ENCODE data around the gene TFR2.

The TFR2 gene

DNA sequence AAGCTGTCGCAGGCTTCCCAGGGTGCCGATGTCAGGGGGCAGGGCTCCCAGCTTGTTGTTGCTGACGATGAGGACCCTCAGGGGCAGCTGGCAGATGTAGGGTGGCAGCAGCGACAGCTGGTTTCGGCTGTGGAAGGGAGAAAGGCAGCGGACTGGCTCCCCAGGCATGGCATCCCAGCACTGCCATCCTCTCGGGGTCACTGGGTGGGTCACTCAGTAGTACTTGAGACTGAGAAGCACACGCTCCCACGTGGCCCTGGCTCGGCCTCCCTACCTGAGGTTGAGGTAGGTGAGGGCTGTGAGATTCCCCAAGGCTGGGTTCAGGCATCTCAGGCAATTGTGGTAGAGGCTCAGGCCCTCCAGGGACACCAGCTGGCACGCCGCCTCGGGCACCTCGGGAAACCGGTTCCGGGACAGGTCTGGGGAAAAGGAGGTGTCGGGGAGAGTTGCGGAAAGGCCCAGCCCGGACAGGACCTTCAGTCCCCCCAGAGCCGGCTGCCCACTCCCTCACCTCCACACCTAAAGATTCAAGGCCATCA lies 59.2 kb downstream of the TFR2 start:
- no peak overlapping the region for H3K4me3 ChIP-seq (ENCODE audit: insufficient read length, low read depth)
- H3K9me3 ChIP-seq (ENCODE audit: insufficient read depth, low read length), result no peaks in the 10 kb centered on the region
- TF ChIP-seq ZNF274 (IDR thresholded peaks at IDR 0.05; ENCODE audit: low read depth, low read length), result no peak
- TF ChIP-seq SUZ12 (IDR thresholded peaks at IDR 0.05; ENCODE audit: extremely low read depth, insufficient read depth, insufficient read length), result no peak
- no peak for TF ChIP-seq YY1 (IDR thresholded peaks at IDR 0.05; ENCODE audit: insufficient read depth, insufficient read length)
- H3K36me3 ChIP-seq (ENCODE audit: insufficient read depth, insufficient read length, low read length), result peaks cover 54% of the 10 kb centered on the region
- no peak for DNase-seq (ENCODE audit: low read depth, low spot score)
- no peaks in the 10 kb centered on the region for H3K27me3 ChIP-seq (ENCODE audit: insufficient read depth, insufficient read length)
- H3K4me1 ChIP-seq (ENCODE audit: insufficient read depth, insufficient read length), result peaks cover 15% of the 10 kb centered on the region
- H3K9ac ChIP-seq (ENCODE audit: insufficient read length, low read depth), result no peak overlapping the region

DNA sequence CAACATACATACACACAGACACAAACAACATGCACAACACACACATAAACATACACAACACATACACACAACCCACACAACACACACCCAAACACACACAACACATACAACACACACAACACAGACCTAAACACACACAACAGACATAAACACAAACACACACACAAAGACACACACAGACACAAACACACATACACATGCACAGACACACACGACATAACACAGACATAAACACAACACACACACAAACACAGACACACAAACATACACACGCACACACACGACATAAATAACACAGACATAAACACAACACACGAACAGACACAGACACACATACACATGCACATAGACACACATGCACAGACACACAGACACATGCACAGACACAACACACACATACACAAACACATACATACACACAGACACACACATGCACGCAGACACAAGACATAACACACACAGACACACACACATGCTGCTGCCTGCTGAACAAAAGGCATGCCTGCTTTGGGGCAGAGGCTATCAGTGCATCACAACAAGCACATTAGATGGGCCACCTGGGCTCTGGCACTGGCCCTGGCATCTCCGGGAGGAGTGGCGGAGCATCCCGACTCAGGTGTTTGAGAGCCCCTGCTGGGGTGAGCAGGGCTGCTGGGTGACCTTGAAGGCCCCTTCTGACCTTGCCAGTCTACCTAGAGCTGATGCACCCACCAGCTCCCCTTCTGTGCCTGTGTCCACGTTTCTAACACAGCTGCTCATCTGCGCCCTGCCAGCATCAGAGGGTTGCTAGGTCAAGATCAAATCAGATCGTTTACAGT lies 60.7 kb downstream of the TFR2 start:
- H3K4me3 ChIP-seq (ENCODE audit: insufficient read length, low read depth), result no peak overlapping the region
- peaks cover 66% of the 10 kb centered on the region for H3K36me3 ChIP-seq (ENCODE audit: insufficient read depth, insufficient read length, low read length)
- no peaks in the 10 kb centered on the region for H3K9me3 ChIP-seq (ENCODE audit: insufficient read depth, low read length)
- TF ChIP-seq YY1 (IDR thresholded peaks at IDR 0.05; ENCODE audit: insufficient read depth, insufficient read length) (no peak), ZNF274 (IDR thresholded peaks at IDR 0.05; ENCODE audit: low read depth, low read length) (no peak), SUZ12 (IDR thresholded peaks at IDR 0.05; ENCODE audit: extremely low read depth, insufficient read depth, insufficient read length) (no peak)
- H3K27me3 ChIP-seq (ENCODE audit: insufficient read depth, insufficient read length), result no peaks in the 10 kb centered on the region
- H3K4me1 ChIP-seq (ENCODE audit: insufficient read depth, insufficient read length), result peaks cover 15% of the 10 kb centered on the region
- DNase-seq (ENCODE audit: low read depth, low spot score), result no peak
- H3K9ac ChIP-seq (ENCODE audit: insufficient read length, low read depth), result no peak overlapping the region

- no peak for DNase-seq (ENCODE audit: low read depth, low spot score)
- no peak overlapping the region for H3K9ac ChIP-seq (ENCODE audit: insufficient read length, low read depth)
- H3K36me3 ChIP-seq (ENCODE audit: insufficient read depth, insufficient read length, low read length), result peaks cover 85% of the 10 kb centered on the region
- no peak overlapping the region for H3K4me3 ChIP-seq (ENCODE audit: insufficient read length, low read depth)
- H3K4me1 ChIP-seq (ENCODE audit: insufficient read depth, insufficient read length), result peaks cover 9% of the 10 kb centered on the region
- H3K9me3 ChIP-seq (ENCODE audit: insufficient read depth, low read length), result no peaks in the 10 kb centered on the region
- no peaks in the 10 kb centered on the region for H3K27me3 ChIP-seq (ENCODE audit: insufficient read depth, insufficient read length)
- TF ChIP-seq YY1 (IDR thresholded peaks at IDR 0.05; ENCODE audit: insufficient read depth, insufficient read length) (no peak), SUZ12 (IDR thresholded peaks at IDR 0.05; ENCODE audit: extremely low read depth, insufficient read depth, insufficient read length) (no peak), ZNF274 (IDR thresholded peaks at IDR 0.05; ENCODE audit: low read depth, low read length) (no peak)
Observed at GRCh38 chr7:100578246-100579183, 62.8 kb downstream of the TFR2 start.

GRCh38 chr7:100577507-100577906 lies 63.8 kb downstream of the TFR2 start:
- TF ChIP-seq YY1 (IDR thresholded peaks at IDR 0.05; ENCODE audit: insufficient read depth, insufficient read length) (no peak), SUZ12 (IDR thresholded peaks at IDR 0.05; ENCODE audit: extremely low read depth, insufficient read depth, insufficient read length) (no peak), ZNF274 (IDR thresholded peaks at IDR 0.05; ENCODE audit: low read depth, low read length) (no peak)
- Histone ChIP-seq H3K4me1 (ENCODE audit: insufficient read depth, insufficient read length) (peaks cover 8% of the 10 kb centered on the region), H3K27me3 (ENCODE audit: insufficient read depth, insufficient read length) (no peaks in the 10 kb centered on the region), H3K9me3 (ENCODE audit: insufficient read depth, low read length) (no peaks in the 10 kb centered on the region), H3K36me3 (ENCODE audit: insufficient read depth, insufficient read length, low read length) (peaks cover 86% of the 10 kb centered on the region), H3K9ac (ENCODE audit: insufficient read length, low read depth) (no peak overlapping the region), H3K4me3 (ENCODE audit: insufficient read length, low read depth) (no peak overlapping the region)
- no peak for DNase-seq (ENCODE audit: low read depth, low spot score)

DNA sequence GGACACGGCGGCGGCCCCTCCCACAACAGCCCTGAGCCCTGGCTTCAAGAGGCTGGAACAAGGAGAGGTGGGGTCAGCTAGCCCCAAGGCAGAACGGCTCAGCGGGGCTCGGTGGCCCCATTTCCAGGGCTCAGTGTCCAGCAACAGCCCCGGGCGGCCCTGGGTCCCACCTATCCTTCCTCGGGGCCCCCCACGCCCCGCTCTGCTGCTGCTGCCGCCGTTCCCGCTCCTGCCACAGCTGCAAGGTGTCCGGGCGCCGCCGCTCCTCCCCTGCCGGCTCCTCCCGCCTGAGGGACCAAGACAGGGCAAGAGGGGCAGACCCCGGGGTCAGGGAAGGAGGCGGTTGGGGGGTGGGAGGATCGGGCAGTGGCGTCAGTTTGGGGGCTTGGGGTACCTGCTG lies 64.2 kb downstream of the TFR2 start:
- no peaks in the 10 kb centered on the region for H3K27me3 ChIP-seq (ENCODE audit: insufficient read depth, insufficient read length)
- peaks cover 83% of the 10 kb centered on the region for H3K36me3 ChIP-seq (ENCODE audit: insufficient read depth, insufficient read length, low read length)
- H3K4me3 ChIP-seq (ENCODE audit: insufficient read length, low read depth), result no peak overlapping the region
- H3K9me3 ChIP-seq (ENCODE audit: insufficient read depth, low read length), result no peaks in the 10 kb centered on the region
- peaks cover 8% of the 10 kb centered on the region for H3K4me1 ChIP-seq (ENCODE audit: insufficient read depth, insufficient read length)
- TF ChIP-seq YY1 (IDR thresholded peaks at IDR 0.05; ENCODE audit: insufficient read depth, insufficient read length) (no peak), ZNF274 (IDR thresholded peaks at IDR 0.05; ENCODE audit: low read depth, low read length) (no peak), SUZ12 (IDR thresholded peaks at IDR 0.05; ENCODE audit: extremely low read depth, insufficient read depth, insufficient read length) (no peak)
- no peak for DNase-seq (ENCODE audit: low read depth, low spot score)
- H3K9ac ChIP-seq (ENCODE audit: insufficient read length, low read depth), result no peak overlapping the region

DNA sequence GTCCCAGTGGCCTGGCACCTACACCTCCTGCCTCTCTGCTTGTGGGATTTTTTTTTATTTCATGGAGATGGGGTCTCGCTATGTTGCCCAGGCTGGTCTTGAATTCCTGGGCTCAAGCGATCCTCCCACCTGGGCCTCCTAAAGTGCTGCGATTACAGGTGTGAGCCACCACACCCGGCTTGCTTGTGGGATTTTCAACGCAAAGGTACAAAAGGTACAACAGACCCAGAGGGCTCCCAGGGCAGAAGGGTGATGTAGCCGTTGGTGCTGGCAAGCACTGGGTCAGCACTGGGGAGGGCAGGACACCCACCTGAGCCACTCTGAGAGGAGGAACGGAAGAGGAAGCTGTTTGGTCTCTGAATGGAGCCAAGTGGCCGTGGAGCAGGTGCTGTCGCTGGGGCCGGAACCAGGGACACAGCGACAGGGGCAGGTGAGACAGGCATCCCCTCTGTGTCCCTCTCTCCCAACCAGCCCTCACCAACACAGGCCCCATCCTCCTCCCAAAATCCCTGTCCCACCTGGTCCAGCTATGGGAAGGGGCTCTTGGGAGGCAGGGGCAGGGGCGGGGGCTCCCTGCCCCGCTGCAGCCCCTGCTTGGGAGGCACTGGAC lies 64.9 kb downstream of the TFR2 start:
- Histone ChIP-seq H3K27me3 (ENCODE audit: insufficient read depth, insufficient read length) (no peaks in the 10 kb centered on the region), H3K9ac (ENCODE audit: insufficient read length, low read depth) (no peak overlapping the region), H3K4me3 (ENCODE audit: insufficient read length, low read depth) (no peak overlapping the region), H3K9me3 (ENCODE audit: insufficient read depth, low read length) (no peaks in the 10 kb centered on the region), H3K4me1 (ENCODE audit: insufficient read depth, insufficient read length) (peaks cover 8% of the 10 kb centered on the region), H3K36me3 (ENCODE audit: insufficient read depth, insufficient read length, low read length) (peaks cover 77% of the 10 kb centered on the region)
- TF ChIP-seq SUZ12 (IDR thresholded peaks at IDR 0.05; ENCODE audit: extremely low read depth, insufficient read depth, insufficient read length) (no peak), ZNF274 (IDR thresholded peaks at IDR 0.05; ENCODE audit: low read depth, low read length) (no peak), YY1 (IDR thresholded peaks at IDR 0.05; ENCODE audit: insufficient read depth, insufficient read length) (no peak)
- no peak for DNase-seq (ENCODE audit: low read depth, low spot score)
